Stimulated activated CD4-positive, alpha-beta T cell treated with anti-CD3 and anti-CD28 coated beads, TNF-alpha, amount 100 ng/mL, for 24 hours (primary cell): ENCODE results near the gene ZNF488.
"Not testable (repeated sequence)": the region's sequence is repeated elsewhere in the genome, so short reads cannot be mapped to it uniquely, and the experiment has no call there.

ENCODE experiments used
- DNase-seq, 3 experiments: peaks; one replicate each; pipeline ENCODE4 v3.0.0-alpha.2; 2020; ENCODE audit warnings: low read depth in 3 of 3

Gene ZNF488, protein sequence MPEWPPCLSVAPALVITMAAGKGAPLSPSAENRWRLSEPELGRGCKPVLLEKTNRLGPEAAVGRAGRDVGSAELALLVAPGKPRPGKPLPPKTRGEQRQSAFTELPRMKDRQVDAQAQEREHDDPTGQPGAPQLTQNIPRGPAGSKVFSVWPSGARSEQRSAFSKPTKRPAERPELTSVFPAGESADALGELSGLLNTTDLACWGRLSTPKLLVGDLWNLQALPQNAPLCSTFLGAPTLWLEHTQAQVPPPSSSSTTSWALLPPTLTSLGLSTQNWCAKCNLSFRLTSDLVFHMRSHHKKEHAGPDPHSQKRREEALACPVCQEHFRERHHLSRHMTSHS

DNA sequence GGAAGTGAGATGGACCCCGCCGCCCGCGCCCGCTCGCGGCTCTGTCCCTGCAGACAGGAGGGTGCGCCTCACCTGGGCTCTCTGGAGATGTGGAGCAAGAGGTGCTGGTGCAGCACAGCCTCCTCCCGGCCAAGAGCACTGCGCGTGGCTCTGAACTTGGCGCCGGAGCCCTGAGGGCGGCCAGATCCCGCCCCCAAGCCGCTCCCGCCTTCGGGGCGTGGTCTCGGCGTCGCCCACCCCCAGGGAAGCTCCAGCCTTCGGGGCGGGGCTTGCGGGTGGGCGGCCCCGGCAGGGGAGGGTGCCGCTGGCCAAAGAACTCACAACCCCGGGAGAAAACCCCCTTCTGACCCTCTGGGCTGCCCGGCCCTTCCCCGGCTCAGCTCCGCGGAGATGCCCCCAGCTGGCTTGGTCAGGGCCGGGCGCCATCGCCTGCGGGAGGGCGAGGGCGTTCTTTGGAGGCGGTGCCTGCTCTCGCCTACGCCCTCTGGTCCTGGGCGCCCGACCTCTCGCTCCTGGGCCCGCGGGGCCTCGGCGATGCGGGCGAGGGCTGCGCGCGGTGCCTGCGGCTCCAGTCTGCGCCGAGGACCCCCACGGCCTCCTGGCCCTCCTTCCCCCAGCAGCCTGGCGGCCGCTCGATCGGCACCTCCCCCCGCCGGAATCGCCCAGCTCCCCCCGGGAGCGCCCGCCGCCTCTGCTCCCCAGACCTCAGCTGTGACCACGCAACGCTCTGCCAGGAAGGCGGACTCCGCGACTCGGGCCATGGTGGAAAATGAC is at the start of gene ZNF488:
Gene ZNF488, minus strand, starts transcription at position 146 of the 774 bp plus-strand sequence. CDS start 15,464 bp downstream, outside the sequence.
- DNase-seq = peak; percentile 33 to 77 (median 52)

- DNase-seq = no peak
Observed at GRCh38 chr10:47425813-47426419, 41.8 kb upstream of the ZNF488 start.

DNA sequence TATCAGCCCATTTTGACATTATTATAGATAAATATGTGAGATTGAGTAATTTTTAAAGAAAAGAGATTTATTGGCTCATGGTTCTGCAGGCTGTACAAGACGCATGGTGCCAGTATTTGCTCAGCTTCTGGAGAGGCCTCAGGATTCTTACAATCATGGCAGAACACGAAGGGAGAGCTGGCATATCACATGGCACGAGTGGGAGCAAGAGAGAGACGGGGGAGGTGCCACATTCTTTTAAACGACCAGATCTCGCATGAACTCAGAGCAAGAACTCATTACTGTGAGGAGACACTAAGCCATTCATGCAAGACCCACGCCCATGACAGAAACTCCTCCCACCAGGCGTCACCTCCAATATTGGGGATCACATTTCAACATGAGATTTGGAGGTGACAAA is 40.1 kb upstream of the ZNF488 start:
- DNase-seq = no peak

DNA sequence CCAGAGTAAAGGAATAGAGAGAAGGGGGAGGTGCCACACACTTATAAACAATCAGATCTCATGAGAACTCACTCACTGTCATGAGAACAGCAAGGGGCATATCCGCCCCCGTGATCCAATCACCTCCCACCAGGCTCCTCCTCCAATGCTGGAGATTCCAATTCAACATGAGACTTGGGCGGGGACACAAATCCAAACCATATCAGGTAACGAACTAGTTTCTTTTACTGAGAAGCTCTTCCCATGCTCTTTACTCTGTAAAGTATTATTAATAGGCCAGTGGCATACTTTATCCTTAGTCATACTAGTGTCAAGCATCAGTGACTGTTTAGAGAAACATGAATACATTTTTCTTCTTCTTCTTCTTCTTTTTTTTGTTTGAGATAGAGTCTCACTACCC is 39.4 kb upstream of the ZNF488 start:
- no peak for DNase-seq

GRCh38 chr10:47421057-47421952 is 37.2 kb upstream of the ZNF488 start:
- no peak for DNase-seq

DNA sequence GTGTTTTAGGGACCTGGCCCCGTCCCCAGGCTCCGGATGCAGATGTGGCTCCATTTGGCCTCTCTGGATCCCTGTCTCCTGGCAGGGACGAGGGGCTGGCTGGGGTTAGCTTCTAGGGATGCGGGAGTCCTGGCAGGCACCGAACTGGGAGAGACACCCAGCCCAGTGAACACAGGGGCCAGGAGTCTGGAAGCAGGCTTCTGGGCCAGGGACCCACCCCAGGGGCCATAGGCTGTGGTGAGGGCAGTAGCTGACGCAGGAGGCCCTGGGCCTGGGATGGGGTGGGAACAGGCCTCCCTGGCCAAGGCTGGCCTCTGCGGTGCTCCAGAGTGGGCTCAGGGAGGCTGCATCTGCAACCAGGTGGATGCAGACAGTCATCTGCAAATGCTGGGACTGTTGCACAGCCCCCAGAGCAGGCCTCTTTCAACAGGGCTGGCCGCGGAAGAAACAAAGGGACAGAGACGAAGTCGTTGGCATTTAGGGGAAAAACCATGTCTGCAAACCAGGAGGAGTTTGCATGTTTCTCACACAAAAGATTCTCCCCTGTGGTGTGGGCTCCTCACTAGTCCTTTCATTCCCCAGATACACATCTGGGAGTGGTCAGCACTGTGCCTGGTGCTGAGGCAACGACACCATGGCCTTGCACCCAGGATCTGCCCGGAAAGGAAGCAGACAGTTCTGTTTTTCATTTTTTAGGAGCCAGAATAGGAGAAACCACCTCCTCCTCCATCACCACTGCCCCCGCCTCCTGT is 36.4 kb upstream of the ZNF488 start:
- DNase-seq = no peak

DNA sequence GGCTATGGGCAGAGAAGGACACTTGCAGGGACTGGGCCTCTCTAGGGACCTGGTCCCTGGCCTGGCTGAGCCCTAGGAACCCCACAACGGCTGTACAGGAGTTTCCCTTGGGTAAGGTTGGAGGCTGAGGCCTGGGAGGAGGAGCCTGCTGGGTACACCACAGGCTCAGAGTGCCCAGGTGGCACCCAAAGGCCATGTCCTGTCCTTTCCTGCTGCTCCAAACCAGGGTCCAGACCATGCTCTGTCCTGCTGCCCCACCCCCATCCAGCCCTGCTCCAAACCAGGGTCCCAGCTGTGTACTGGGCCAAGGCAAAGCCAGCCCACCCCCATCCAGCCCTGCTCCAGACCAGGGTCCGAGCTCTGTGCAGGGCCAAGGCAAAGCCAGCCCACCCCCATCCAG is 35.3 kb upstream of the ZNF488 start:
- no peak for DNase-seq

DNA sequence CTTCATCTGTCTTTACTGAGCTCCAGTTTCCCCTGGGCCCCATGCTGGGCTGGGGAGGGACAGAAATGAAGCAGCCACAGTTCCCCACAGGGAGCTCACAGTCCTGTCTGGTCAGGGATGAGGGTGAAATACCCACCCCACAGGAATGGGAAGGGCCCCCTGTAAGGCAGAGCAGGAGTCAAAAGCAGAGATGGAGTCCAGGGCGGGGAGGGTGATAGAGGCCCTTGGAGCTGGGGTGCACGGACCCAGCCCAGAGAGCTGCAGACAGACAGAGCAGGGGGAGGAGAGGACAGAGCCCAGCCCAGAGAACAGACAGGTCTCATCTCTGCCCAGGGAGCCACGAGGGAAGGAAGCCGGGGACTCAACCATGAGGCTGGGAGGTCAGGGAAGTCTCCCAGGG is 34.9 kb upstream of the ZNF488 start:
- no peak for DNase-seq

DNA sequence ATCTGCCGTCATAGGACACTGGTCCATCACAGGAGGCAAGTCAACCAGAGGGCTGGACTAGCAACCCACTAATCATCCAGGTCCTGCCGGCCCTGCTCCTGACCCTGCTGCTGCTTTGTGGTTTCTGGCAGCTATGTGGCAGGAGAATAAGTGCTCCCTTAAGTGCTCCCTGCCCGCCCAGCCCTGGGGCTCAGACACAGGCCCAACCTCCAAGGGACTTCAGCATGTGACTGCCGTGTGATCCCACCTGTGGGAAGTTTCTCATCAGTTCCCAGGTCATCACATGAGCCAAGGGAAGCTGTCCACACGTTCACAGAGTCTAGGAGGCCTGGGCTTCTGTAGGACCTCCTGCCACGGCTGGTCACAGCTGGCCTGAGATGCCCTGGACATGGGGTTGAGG is 34.2 kb upstream of the ZNF488 start:
- DNase-seq = no peak

- DNase-seq = not testable (repeated sequence)
Observed at GRCh38 chr10:47416305-47417218, 32.5 kb upstream of the ZNF488 start.

- no peak for DNase-seq
Observed at GRCh38 chr10:47415520-47416304, 31.6 kb upstream of the ZNF488 start.

- no peak for DNase-seq
Observed at GRCh38 chr10:47414752-47415519, 30.8 kb upstream of the ZNF488 start.

GRCh38 chr10:47414227-47414592 is 30.1 kb upstream of the ZNF488 start:
- no peak for DNase-seq

DNA sequence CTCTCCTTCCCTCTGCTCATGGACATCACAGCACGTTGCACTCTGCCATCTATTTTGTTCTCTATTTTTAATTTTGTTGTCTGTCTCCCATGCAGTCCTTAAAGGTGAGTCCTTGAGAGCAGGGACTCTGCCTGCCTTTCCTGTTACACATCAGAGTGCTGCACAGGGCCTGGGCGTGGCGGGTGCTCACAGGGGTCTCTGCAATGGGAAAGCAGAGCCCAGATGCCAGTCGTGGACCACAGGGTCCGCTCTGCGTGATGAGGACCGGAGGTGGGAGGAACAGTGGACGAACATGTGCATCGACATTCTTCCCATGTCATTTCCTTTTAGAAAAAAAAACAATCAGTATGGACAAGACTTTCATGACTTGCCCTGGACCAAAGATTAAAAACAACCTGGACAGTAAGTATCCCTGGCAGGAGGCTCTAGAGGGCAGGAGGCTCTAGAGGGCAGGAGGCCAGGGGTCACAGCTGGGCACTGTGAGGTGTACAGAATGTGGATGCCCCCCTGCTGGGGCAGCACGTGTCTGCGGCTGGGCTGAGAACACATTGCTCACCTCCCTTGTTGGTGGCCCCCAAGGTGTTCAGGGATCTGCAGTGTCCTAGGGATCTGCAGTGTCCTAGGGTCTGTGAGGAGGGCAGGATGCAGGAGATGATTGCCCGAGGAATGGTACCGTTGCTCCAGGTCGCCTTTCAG is 29.6 kb upstream of the ZNF488 start:
- DNase-seq = no peak

DNA sequence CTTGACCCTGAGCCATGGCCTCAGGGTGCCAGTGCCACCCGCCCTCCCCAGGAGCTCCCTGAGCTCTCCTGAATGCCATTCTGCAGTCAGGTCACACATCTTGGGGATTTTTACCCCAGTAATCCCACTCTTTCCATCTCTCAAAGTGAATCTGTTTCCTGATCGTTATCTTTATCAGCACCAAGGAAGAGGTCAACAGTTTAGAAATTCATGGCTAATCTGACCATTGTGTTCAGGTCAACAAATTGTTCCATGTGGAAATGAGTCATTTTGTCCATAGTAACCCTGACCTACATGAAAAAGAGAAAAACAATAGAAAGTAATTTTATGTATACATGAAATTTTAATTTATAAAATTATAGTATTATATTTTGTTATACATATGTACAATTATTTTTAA is 28.8 kb upstream of the ZNF488 start:
- no peak for DNase-seq

- no peak for DNase-seq
Observed at GRCh38 chr10:47412177-47412730, 28.2 kb upstream of the ZNF488 start.

- DNase-seq = no peak
Observed at GRCh38 chr10:47410862-47411261, 26.8 kb upstream of the ZNF488 start.
